GM12872 (cell line): ENCODE measurements around the gene FGF1.

Source experiments
- CTCF ChIP-seq: IDR thresholded peaks from 3 replicates; pipeline ENCODE4 v1.5.1; 2011; ENCODE audit warnings: low read depth, mild to moderate bottlenecking, low read length, moderate library complexity; ENCODE audit not compliant: insufficient read depth

FGF1 gene

GRCh38 chr5:142685418-142686209, at the start of gene FGF1:
FGF1 (minus strand) TSS chr5:142686090; CDS start chr5:142614127, 71,963 bp downstream.
- no peak for TF ChIP-seq CTCF

DNA sequence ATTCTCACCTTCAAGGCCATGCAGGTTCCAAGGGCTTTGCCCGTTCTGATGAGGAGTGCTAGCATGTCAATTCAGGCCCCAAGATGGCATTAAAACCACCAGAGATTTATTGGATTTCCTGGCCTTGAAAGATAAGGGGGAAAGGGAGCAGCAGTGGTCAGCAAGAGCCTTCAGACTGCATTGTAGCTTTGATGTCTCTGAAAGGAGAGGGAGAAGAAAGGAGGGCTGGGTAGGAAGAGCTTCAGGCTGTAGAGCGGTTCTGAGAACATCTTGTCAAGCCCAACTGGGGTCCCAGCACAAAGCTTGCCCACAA, 41.8 kb upstream of the FGF1 start:
- TF ChIP-seq CTCF = no peak

DNA sequence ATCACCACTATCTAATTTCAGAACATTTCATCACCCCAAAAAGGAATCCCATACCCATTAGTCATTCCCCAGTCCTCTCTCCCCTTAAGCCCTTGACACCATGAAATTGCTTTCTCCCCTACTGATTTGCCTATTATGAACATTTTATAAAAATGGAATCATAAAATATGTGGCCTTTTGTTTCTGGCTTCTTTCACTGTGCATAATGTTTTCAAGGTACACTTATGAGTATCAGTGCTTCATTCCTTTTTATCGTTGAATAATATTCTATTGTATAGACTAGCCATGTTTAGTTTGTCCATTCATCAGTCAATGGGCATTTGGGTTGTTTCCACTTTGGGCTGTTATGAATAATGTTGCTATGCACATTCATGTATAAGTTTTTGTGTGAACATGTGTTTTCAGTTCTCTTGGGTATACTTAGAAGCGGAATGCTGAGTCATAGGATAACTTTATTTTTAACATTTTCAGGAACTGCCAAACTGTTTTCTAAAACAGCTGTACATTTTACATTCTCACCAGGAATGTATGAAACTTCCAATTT, 40.4 kb upstream of the FGF1 start:
- no peak for TF ChIP-seq CTCF

- TF ChIP-seq CTCF = no peak
These were observed 39.6 kb upstream of the FGF1 start for GRCh38 chr5:142725231-142726187.

GRCh38 chr5:142724821-142725220, 38.9 kb upstream of the FGF1 start:
- no peak for TF ChIP-seq CTCF

- no peak for TF ChIP-seq CTCF
These were observed 37.0 kb upstream of the FGF1 start for GRCh38 chr5:142722896-142723295.

- no peak for TF ChIP-seq CTCF
These were observed 36.3 kb upstream of the FGF1 start for GRCh38 chr5:142722146-142722545.
